ENCODE measurements around the gene MXI1. TPM values are rescaled to one million over a fixed set of nuclear protein-coding genes. Genes with fewer than 3 reads are reported as not detected.

MXI1 gene
- total and polyA plus RNA-seq, 2 of the 4 experiments (the other 2 are of a cell fraction) = 7.2 to 11.8 TPM

- TF ChIP-seq CHD1 (IDR thresholded peaks at IDR 0.05; ENCODE audit: low read depth, low read length) (no peak), RAD21 (IDR thresholded peaks at IDR 0.05; ENCODE audit: low read length) (no peak)
These were observed 71.4 kb downstream of the MXI1 start (continued) for GRCh38 chr10:110278562-110279406.

GRCh38 chr10:110279407-110279986 is 72.1 kb downstream of the MXI1 start:
- intact Hi-C loops (cut with micrococcal nuclease) (loop anchor here (1.0 to 2.0 kb wide), 4 partner anchors 53 to 395 kb away; no protein-coding TSS in a partner anchor), dilution Hi-C loops (cut with HindIII; ENCODE audit: low sequenced_read_pairs, unreplicated experiment) (loop anchor here (25.0 kb wide), 1 partner anchor 142 kb away; no protein-coding TSS in a partner anchor), in situ Hi-C loops (cut with MboI; ENCODE audit: low sequenced_read_pairs) (no loop called here)
- Histone ChIP-seq H2BK5ac (ENCODE audit: low read depth, low read length, poor library complexity, severe bottlenecking) (no peak overlapping the region), H3K56ac (ENCODE audit: extremely low read depth, insufficient read depth, low read length) (no peak overlapping the region; the same call in 1 of the 2 replicates), H3K23ac (ENCODE audit: low read depth, low read length) (no peak overlapping the region), H3K36me3 (ENCODE audit: control insufficient read depth, insufficient read depth, low read length) (peaks cover 2% of the 10 kb centered on the region; the same call in 1 of the 2 replicates), H4K20me1 (ENCODE audit: insufficient read depth, low read length) (no peaks in the 10 kb centered on the region), H4K91ac (ENCODE audit: insufficient read depth, low read depth, low read length) (no peak overlapping the region), H3K4ac (ENCODE audit: low read depth, low read length) (no peak overlapping the region), H4K5ac (ENCODE audit: low read depth, low read length) (no peak overlapping the region), H2AK5ac (ENCODE audit: low read depth, low read length) (no peak overlapping the region), H4K8ac (ENCODE audit: low read depth in 2 of 2, low read length in 2 of 2) (no peak overlapping the region), H2AK9ac (replicated peaks; ENCODE audit: low read depth, low read length, poor library complexity) (no peak overlapping the region), H3K79me1 (ENCODE audit: low read depth in 1 of 2, low read length in 2 of 2) (no peaks in the 10 kb centered on the region), H3K14ac (replicated peaks; ENCODE audit: low read depth, low read length) (no peak overlapping the region), H2AFZ (replicated peaks; ENCODE audit: low read length, poor library complexity) (no peak overlapping the region), H2BK20ac (ENCODE audit: low read depth, low read length) (no peak overlapping the region), H3K18ac (ENCODE audit: low read depth, low read length) (no peak overlapping the region), H3K4me3 (ENCODE audit: insufficient read depth, low read depth, low read length) (no peak overlapping the region), H3K4me1 (ENCODE audit: control insufficient read depth, insufficient read depth, low read length) (peaks cover 1% of the 10 kb centered on the region; the same call in 1 of the 2 replicates), H3K27me3 (ENCODE audit: control insufficient read depth, insufficient read depth, low read length) (no peaks in the 10 kb centered on the region), H2BK120ac (ENCODE audit: low read depth, low read length) (no peak overlapping the region), H3K9me3 (ENCODE audit: control insufficient read depth, insufficient read depth, low read length) (no peaks in the 10 kb centered on the region), H3K9ac (ENCODE audit: low read depth, low read length) (no peak overlapping the region), H2BK15ac (ENCODE audit: low read depth, low read length) (no peak overlapping the region), H3K9me1 (ENCODE audit: insufficient read depth, low read length) (no peaks in the 10 kb centered on the region), H3K27ac (ENCODE audit: insufficient read depth, low read length) (no peak overlapping the region), H3K4me2 (ENCODE audit: low read depth, low read length) (peak overlapping the region; percentile 86)
- WGBS, 2 experiments (ENCODE audit: extremely low coverage in 2 of 2, insufficient read length in 1 of 2) = no CpG with 5 or more reads among the region's 6 CpGs
- peak; percentile 94 for ATAC-seq (ENCODE audit: low read depth)
- POLR2A ChIA-PET (ENCODE audit: unreplicated experiment) = no interaction called here
- CTCF ChIA-PET = interaction anchor here (0.6 to 2.2 kb wide), 16 partner anchors 10 to 395 kb away, joined by 3 to 14 read pairs (median 4); no protein-coding TSS in a partner anchor
- peak; percentile 71 for DNase-seq
- no TSS peak for BruUV-seq (replicated peaks)
- peak; percentile 84 for TF ChIP-seq CTCF (conservative IDR thresholded peaks at IDR 0.05; ENCODE audit: low read depth, low read length)
- TF ChIP-seq RFX5 (IDR thresholded peaks at IDR 0.05; ENCODE audit: low read depth, low read length) = no peak
- no peak for TF ChIP-seq NFE2L2 (IDR thresholded peaks at IDR 0.05; ENCODE audit: low read depth, low read length)
- no peak for TF ChIP-seq MAFK (IDR thresholded peaks at IDR 0.05; ENCODE audit: low read depth, low read length)
- TF ChIP-seq, protein P1, sequence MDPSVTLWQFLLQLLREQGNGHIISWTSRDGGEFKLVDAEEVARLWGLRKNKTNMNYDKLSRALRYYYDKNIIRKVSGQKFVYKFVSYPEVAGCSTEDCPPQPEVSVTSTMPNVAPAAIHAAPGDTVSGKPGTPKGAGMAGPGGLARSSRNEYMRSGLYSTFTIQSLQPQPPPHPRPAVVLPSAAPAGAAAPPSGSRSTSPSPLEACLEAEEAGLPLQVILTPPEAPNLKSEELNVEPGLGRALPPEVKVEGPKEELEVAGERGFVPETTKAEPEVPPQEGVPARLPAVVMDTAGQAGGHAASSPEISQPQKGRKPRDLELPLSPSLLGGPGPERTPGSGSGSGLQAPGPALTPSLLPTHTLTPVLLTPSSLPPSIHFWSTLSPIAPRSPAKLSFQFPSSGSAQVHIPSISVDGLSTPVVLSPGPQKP (IDR thresholded peaks at IDR 0.05; ENCODE audit: borderline replicate concordance, low read depth, low read length) = no peak
- TF ChIP-seq RCOR1 (IDR thresholded peaks at IDR 0.05; ENCODE audit: insufficient replicate concordance, low read length) = no peak
- no peak for TF ChIP-seq USF2 (IDR thresholded peaks at IDR 0.05; ENCODE audit: low read depth, low read length)
- no peak for TF ChIP-seq BHLHE40 (IDR thresholded peaks at IDR 0.05; ENCODE audit: low read depth, low read length)
- TF ChIP-seq FOS (IDR thresholded peaks at IDR 0.05; ENCODE audit: low read depth, low read length) = no peak
- TF ChIP-seq CHD1 (IDR thresholded peaks at IDR 0.05; ENCODE audit: low read depth, low read length) = no peak
